NT2/D1 (cell line): Measurements from ENCODE around the gene PRKCH.

Experiments used
- SUZ12 ChIP-seq: IDR thresholded peaks from 2 replicates; pipeline ENCODE4 v1.6.1; 2011; ENCODE audit not compliant: insufficient read length, insufficient read depth; ENCODE audit errors: extremely low read depth
- YY1 ChIP-seq: IDR thresholded peaks from 2 replicates; pipeline ENCODE4 v1.6.1; 2011; ENCODE audit not compliant: insufficient read length, insufficient read depth

- no peak for TF ChIP-seq YY1
- no peak for TF ChIP-seq SUZ12
These were observed 134.0 kb downstream of the PRKCH start for GRCh38 chr14:61455351-61455750.
